DMS114 treated with DMSO at 0.1 percent for 48 hours (cell line): ENCODE data around the gene LSMEM2.

Experiments
- DNase-seq: peaks from one replicate; lab custom pipeline; 2025; ENCODE audit not compliant: unreplicated experiment; lab: John Stamatoyannopoulos, UW

The LSMEM2 gene

GRCh38 chr3:50337175-50337861, 58.4 kb downstream of the LSMEM2 start:
- DNase-seq: peak; percentile 91
